ENCODE results near the gene FLT4.

Gene FLT4

DNA sequence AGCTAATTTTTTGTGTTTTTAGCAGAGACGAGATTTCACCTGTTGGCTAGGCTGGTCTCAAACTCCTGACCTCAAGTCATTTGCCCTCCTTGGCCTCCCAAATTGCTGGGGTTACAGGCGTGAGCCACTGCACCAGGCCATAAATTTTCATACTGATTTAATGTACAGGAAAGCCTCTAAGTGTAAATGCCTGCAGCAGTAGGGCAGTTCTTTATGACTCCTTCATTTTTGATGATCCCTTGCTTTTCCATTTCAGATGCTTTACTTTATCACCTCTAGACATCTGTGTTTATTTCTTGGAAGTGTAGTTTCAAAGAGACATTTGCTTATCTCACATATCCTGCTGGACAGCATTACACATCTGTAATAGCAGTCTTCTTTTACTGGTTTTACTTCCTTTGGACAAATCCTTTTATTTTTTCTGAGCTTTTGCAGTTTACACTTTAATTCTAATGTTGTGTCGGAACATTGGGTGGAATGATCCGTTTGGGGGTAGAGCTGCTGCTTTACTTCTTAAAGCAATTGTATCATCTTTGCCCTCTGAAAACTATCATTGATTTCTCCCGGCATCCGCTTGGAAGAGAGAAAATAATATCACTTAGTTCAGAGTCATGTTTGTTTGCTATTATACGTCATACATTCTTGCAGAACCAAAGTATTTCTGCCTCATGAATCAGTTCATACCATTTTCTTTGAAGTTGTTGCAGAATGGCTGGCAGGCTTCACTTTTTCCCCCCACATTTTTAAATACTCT lies 94.1 kb downstream of the FLT4 start:
- Mint-ChIP-seq H3K4me3 (no peak overlapping the region), H3K4me1 (ENCODE audit: low read depth) (peaks cover 4% of the 10 kb centered on the region), H3K36me3 (ENCODE audit: low read depth) (peaks cover 27% of the 10 kb centered on the region), H3K27me3 (ENCODE audit: low read depth) (no peaks in the 10 kb centered on the region), H3K27ac (no peak overlapping the region), H3K9me3 (no peaks in the 10 kb centered on the region)

- Mint-ChIP-seq H3K27ac (no peak overlapping the region), H3K4me3 (no peak overlapping the region), H3K9me3 (no peaks in the 10 kb centered on the region), H3K36me3 (ENCODE audit: low read depth) (peaks cover 33% of the 10 kb centered on the region), H3K27me3 (ENCODE audit: low read depth) (no peaks in the 10 kb centered on the region), H3K4me1 (ENCODE audit: low read depth) (peaks cover 5% of the 10 kb centered on the region)
Observed at GRCh38 chr5:180553530-180553929, 95.9 kb downstream of the FLT4 start.

All from T-helper 1 cell treated with Interleukin-12 subunit alpha and Interleukin-12 subunit beta and Interleukin-4 antibody, amounts not matched to agents 30 μg/mL and 1 μg/mL, for 36 hours (primary cell).